Measurements from ENCODE around the gene TCERG1L.

TCERG1L gene

DNA sequence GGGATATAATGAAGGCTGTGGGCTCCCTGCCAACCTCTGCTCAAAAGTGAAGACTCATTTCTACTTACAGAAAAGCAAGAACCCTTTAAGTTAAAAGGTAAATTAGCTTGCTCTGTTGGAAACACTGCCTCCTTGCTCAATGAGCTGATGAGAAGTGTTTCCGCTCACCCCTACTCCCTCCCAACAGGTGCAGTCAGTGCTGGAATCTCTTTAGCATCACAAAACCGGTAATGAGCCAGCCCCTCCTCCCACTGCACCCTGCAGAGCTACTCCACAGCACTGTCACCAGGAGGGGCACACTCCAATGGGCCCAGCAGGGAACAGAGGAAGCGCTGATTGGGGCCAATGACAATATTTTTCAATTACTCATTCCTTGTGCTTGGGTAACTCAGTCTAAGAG lies 262.5 kb downstream of the TCERG1L start:
- DNase-seq = no peak

DNA sequence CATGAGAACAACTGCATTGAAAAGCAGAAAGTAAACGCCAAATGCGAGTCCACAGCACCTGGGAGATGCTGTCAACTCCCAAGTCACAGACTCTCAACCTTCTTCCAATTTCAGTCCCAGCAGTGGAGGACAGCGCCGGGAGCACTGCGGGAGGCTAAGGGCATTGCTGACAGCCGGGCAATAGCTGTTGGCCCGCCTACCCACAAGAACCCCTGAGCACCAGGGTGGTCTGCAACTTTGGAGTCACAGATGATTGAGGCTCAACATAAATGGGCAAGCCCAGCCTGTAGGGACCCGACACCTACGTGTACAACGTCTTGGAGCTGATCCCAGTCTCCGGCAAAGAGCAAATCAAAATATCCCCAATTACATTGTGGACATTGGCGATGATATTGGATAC lies 262.9 kb downstream of the TCERG1L start:
- no peak for DNase-seq

DNA sequence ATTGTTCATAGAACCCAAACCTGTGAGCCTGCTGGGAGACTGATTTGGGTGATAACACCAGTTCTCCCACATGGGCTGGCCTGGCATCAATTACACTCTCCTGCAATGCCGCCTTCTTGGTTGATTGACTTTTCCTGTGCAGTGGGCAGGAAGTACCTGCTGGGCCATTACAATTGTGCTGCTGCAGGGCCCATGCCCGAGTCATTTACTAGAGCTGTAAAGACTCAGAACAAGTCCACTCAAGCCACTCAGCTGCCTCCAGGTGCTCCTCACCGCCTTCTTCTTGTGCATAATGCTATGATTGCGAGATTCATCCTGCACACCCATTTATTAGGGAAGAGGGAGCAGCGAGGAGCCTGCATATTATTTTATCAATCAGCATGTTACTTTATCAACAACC lies 264.0 kb downstream of the TCERG1L start:
- no peak for DNase-seq

DNA sequence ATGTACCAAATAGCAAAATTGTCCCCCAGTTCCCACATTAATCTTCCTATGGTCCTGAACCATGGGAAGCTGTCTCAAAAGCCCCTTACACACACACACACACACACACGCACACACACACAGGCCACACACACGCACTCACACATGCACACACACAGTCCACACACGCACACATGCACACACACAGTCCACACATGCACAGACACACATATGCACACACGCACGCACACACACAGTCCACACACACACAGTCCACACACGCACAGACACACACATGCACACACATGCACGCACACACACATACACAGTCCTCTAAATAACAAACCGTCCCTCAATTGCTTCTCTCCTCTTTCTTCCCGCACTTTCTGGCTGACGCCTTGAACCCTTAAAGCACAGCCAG lies 265.3 kb downstream of the TCERG1L start:
- no peak for DNase-seq

DNA sequence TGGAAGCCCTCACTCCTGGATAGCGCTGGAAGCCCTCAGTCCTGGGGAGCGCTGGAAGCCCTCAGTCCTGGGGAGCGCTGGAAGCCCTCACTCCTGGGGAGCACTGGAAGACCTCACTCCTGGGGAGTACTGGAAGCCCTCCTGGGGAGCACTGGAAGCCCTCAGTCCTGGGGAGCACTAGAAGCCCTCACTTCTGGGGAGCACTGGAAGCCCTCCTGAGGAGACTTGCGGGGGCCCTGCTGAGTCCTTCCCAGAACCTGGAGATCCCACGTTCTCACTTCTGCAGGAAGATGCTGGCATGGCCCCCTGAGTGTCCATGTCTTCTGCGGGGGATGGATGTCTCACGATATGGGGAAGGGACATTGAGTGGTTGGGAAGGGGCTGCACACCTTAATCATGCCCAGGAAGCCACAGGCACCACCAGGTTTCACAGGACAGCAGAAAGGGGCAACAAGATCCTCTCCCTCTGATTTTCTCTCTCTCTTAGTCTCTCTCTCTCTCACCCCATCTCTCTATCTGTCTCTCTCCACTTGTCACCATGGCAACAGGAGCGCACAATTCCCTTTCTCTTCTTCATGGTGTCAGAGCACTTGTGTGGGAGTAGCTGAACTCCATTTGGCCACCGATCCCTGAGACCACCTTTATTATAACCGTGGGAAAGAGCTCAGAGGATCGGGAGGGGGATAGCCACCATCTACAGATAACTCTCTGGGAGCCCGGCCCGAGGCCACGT lies 267.0 kb downstream of the TCERG1L start:
- DNase-seq = no peak

DNA sequence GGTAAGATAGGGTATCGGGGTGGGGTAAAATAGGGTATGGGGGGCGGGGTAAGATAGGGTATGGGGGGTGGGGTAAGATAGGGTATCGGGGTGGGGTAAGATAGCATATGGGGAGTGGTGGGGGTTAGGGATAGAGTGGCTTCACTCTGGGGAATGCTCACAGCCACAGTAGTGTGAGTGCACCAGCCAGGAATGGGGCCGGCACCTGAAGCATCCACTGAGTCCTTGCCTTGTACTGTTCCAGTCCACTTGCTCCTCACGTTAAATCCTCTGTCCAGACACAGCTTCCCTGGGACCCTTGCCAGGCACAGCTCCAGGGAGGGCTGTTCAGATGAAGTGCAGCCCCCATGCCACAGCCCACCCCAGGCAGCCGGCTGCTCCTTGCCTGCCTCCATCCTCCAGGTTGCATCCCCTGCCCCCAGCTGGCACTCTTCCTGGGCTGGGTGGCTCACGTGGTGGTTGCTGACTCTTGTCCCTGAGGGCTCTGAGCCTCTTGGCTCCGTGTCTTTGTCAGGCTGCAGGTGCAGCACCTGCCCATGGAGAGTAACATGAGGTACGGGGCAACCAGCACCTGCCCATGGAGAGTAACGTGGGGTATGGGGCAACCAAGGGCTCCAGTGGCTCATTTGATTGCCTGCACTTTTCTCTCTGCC lies 268.4 kb downstream of the TCERG1L start:
- no peak for DNase-seq

Data from activated T-cell treated with anti-CD3 and anti-CD28 coated beads, Interleukin-2, amount 50 U/mL, for 48 hours (primary cell).